Measurements from ENCODE around the gene LRRFIP1. TPM values are rescaled to one million over a fixed set of nuclear protein-coding genes. Genes with fewer than 3 reads are reported as not detected.
A peak's percentile ranks its signal among the peaks of the same experiment; 100 is the strongest.

Gene LRRFIP1
- total RNA-seq, 3 donors from 2014 or later (not counting 1 experiment from before 2014, with no cell fraction given) = 163 to 207 (median 188) TPM

- Mint-ChIP-seq H3K4me1 (peaks cover 7 to 28% of the 10 kb centered on the region in 2 donors), H3K4me3 (no peak overlapping the region), H3K27ac (no peak overlapping the region), H3K9me3 (no peaks in the 10 kb centered on the region), H3K36me3 (no peaks in the 10 kb centered on the region), H3K27me3 (ENCODE audit: low read depth in 2 of 2) (peaks cover 14 to 31% of the 10 kb centered on the region in 2 donors)
- Histone ChIP-seq H3K27me3 (ENCODE audit: control insufficient read depth, insufficient read depth, low read length) (peaks cover 11% of the 10 kb centered on the region), H3K4me1 (ENCODE audit: control insufficient read depth, insufficient read depth, low read length) (peaks cover 24% of the 10 kb centered on the region), H3K9me3 (ENCODE audit: control insufficient read depth, insufficient read depth, low read length) (no peaks in the 10 kb centered on the region), H3K4me3 (ENCODE audit: low read length) (no peak overlapping the region), H3K27ac (ENCODE audit: low read length) (no peak overlapping the region), H3K36me3 (ENCODE audit: control insufficient read depth, insufficient read depth, low read length) (no peaks in the 10 kb centered on the region)
- intact Hi-C loops (cut with micrococcal nuclease) = no loop called here
- ATAC-seq (no peak), DNase-seq (no peak)
- WGBS (ENCODE audit: insufficient coverage) = 84% methylated on average over 6 of the region's 6 CpGs
- TF ChIP-seq, protein P1, sequence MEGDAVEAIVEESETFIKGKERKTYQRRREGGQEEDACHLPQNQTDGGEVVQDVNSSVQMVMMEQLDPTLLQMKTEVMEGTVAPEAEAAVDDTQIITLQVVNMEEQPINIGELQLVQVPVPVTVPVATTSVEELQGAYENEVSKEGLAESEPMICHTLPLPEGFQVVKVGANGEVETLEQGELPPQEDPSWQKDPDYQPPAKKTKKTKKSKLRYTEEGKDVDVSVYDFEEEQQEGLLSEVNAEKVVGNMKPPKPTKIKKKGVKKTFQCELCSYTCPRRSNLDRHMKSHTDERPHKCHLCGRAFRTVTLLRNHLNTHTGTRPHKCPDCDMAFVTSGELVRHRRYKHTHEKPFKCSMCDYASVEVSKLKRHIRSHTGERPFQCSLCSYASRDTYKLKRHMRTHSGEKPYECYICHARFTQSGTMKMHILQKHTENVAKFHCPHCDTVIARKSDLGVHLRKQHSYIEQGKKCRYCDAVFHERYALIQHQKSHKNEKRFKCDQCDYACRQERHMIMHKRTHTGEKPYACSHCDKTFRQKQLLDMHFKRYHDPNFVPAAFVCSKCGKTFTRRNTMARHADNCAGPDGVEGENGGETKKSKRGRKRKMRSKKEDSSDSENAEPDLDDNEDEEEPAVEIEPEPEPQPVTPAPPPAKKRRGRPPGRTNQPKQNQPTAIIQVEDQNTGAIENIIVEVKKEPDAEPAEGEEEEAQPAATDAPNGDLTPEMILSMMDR (IDR thresholded peaks at IDR 0.05) = no peak
Observed at GRCh38 chr2:237624565-237624964, 2.8 kb upstream of the LRRFIP1 start.

GRCh38 chr2:237625216-237625705 lies 2.1 kb upstream of the LRRFIP1 start:
- Mint-ChIP-seq H3K27ac (peak overlapping the region in 1 of 2 donors; percentile 63), H3K4me1 (peaks cover 7 to 30% of the 10 kb centered on the region in 2 donors), H3K9me3 (no peaks in the 10 kb centered on the region), H3K27me3 (ENCODE audit: low read depth in 2 of 2) (peaks cover 20 to 37% of the 10 kb centered on the region in 2 donors), H3K4me3 (peak overlapping the region; percentile 81), H3K36me3 (no peaks in the 10 kb centered on the region)
- Histone ChIP-seq H3K4me1 (ENCODE audit: control insufficient read depth, insufficient read depth, low read length) (peaks cover 24% of the 10 kb centered on the region), H3K27ac (ENCODE audit: low read length) (no peak overlapping the region), H3K27me3 (ENCODE audit: control insufficient read depth, insufficient read depth, low read length) (peaks cover 11% of the 10 kb centered on the region), H3K4me3 (ENCODE audit: low read length) (no peak overlapping the region), H3K9me3 (ENCODE audit: control insufficient read depth, insufficient read depth, low read length) (no peaks in the 10 kb centered on the region), H3K36me3 (ENCODE audit: control insufficient read depth, insufficient read depth, low read length) (no peaks in the 10 kb centered on the region)
- intact Hi-C loops (cut with micrococcal nuclease) = no loop called here
- DNase-seq (no peak), ATAC-seq (no peak)
- 75% methylated on average over 10 of the region's 10 CpGs for WGBS (ENCODE audit: insufficient coverage)
- TF ChIP-seq, protein P1 (IDR thresholded peaks at IDR 0.05) = no peak

DNA sequence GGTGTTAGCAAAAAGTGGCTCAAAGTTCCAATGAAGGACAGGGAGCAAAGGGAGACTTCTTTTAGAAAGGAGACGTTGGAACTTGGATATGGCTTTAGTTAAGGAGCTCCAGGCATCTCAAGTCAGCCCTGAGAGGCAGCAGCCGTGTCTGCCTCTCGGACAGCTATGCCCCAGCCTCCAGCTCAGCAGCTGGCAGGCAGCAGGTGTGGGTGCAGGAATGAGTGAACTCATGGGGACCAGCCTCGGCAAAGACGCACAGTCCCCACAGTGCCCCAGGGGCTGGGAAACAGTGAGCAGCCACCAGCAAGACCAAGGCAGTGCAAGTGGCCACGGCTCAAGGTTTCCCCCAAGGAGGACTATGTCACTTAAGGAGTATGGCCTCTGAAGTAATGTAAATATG lies 1.6 kb upstream of the LRRFIP1 start:
- DNase-seq (no peak), ATAC-seq (no peak)
- Histone ChIP-seq H3K9me3 (ENCODE audit: control insufficient read depth, insufficient read depth, low read length) (no peaks in the 10 kb centered on the region), H3K36me3 (ENCODE audit: control insufficient read depth, insufficient read depth, low read length) (no peaks in the 10 kb centered on the region), H3K27me3 (ENCODE audit: control insufficient read depth, insufficient read depth, low read length) (peaks cover 11% of the 10 kb centered on the region), H3K27ac (ENCODE audit: low read length) (no peak overlapping the region), H3K4me3 (ENCODE audit: low read length) (no peak overlapping the region), H3K4me1 (ENCODE audit: control insufficient read depth, insufficient read depth, low read length) (peaks cover 24% of the 10 kb centered on the region)
- Mint-ChIP-seq H3K36me3 (no peaks in the 10 kb centered on the region), H3K4me1 (peaks cover 7 to 34% of the 10 kb centered on the region in 2 donors), H3K27me3 (ENCODE audit: low read depth in 2 of 2) (peaks cover 22 to 41% of the 10 kb centered on the region in 2 donors), H3K9me3 (no peaks in the 10 kb centered on the region), H3K4me3 (peak overlapping the region; percentile 81), H3K27ac (peak overlapping the region in 1 of 2 donors; percentile 63)
- intact Hi-C loops (cut with micrococcal nuclease) = no loop called here
- TF ChIP-seq, protein P1 (IDR thresholded peaks at IDR 0.05) = no peak
- WGBS (ENCODE audit: insufficient coverage) = 59% methylated on average over 6 of the region's 6 CpGs
